CD4-positive, alpha-beta T cell treated with Interleukin-2 at 100 ng/mL for 4 hours (primary cell): ENCODE measurements around the gene EXOC4.
"Not testable (repeated sequence)": the region's sequence is repeated elsewhere in the genome, so short reads cannot be mapped to it uniquely, and the experiment has no call there.

ENCODE experiments used
- DNase-seq: peaks from one replicate; pipeline ENCODE4 v3.0.0-alpha.2; 2020; ENCODE audit warnings: low spot score

Gene EXOC4

GRCh38 chr7:133633055-133633454 is 380.2 kb downstream of the EXOC4 start:
- no peak for DNase-seq

- DNase-seq: no peak
Measured at GRCh38 chr7:133635541-133635940, 382.7 kb downstream of the EXOC4 start.

- no peak for DNase-seq
Measured at GRCh38 chr7:133638857-133639256, 386.0 kb downstream of the EXOC4 start.

GRCh38 chr7:133641436-133641835 is 388.6 kb downstream of the EXOC4 start:
- DNase-seq: no peak

- no peak for DNase-seq
Measured at GRCh38 chr7:133642907-133643306, 390.0 kb downstream of the EXOC4 start.

GRCh38 chr7:133643652-133644051 is 390.8 kb downstream of the EXOC4 start:
- not testable (repeated sequence) for DNase-seq

GRCh38 chr7:133645884-133646391 is 393.1 kb downstream of the EXOC4 start:
- no peak for DNase-seq

- DNase-seq: no peak
Measured at GRCh38 chr7:133646472-133647315, 393.8 kb downstream of the EXOC4 start.

GRCh38 chr7:133649593-133649992 is 396.7 kb downstream of the EXOC4 start:
- no peak for DNase-seq

GRCh38 chr7:133650069-133650468 is 397.2 kb downstream of the EXOC4 start:
- DNase-seq: no peak

- no peak for DNase-seq
Measured at GRCh38 chr7:133650487-133651300, 397.8 kb downstream of the EXOC4 start.

- DNase-seq: no peak
Measured at GRCh38 chr7:133652547-133652946, 399.7 kb downstream of the EXOC4 start.

GRCh38 chr7:133654547-133654946 is 401.7 kb downstream of the EXOC4 start:
- no peak for DNase-seq

- no peak for DNase-seq
Measured at GRCh38 chr7:133662276-133662675, 409.4 kb downstream of the EXOC4 start.

- DNase-seq: no peak
Measured at GRCh38 chr7:133662830-133663229, 410.0 kb downstream of the EXOC4 start.

GRCh38 chr7:133664528-133664927 is 411.6 kb downstream of the EXOC4 start:
- no peak for DNase-seq

GRCh38 chr7:133668296-133669060 is 415.6 kb downstream of the EXOC4 start:
- DNase-seq: no peak

GRCh38 chr7:133669061-133669455 is 416.2 kb downstream of the EXOC4 start:
- no peak for DNase-seq

- DNase-seq: no peak
Measured at GRCh38 chr7:133670250-133670649, 417.4 kb downstream of the EXOC4 start.

- DNase-seq: no peak
Measured at GRCh38 chr7:133672866-133673265, 420.0 kb downstream of the EXOC4 start.

- DNase-seq: no peak
Measured at GRCh38 chr7:133674079-133674763, 421.3 kb downstream of the EXOC4 start.
